B cell (primary cell): Measurements from ENCODE around the gene AFF1. TPM values are rescaled to one million over a fixed set of nuclear protein-coding genes. Genes with fewer than 3 reads are reported as not detected.

Experiments used
- ATAC-seq: fragments of 200-7000 bp; cut with Tn5 transposase; one replicate; pipeline ENCODE4 v1.10.0; 2021; ENCODE audit warnings: low read depth, mild to moderate bottlenecking, moderate number of reproducible peaks, moderate library complexity
- CTCF ChIA-PET: fragments of 350-600 bp; sonication (Branson Sonifier 250); formaldehyde crosslinking; loops from one replicate; lab custom pipeline; 2021; ENCODE audit warnings: antibody characterized with exemption, inconsistent platforms; lab: Charles Lee
- POLR2A ChIA-PET: fragments of 350-600 bp; sonication (Branson Sonifier 250); formaldehyde crosslinking; loops from one replicate; lab custom pipeline; 2021; ENCODE audit warnings: antibody characterized with exemption; lab: Charles Lee
- DNase-seq: peaks from one replicate; pipeline ENCODE4 v3.0.0; 2013
- H2AFZ ChIP-seq: 2 replicates; pipeline ENCODE4 v1.6.1; 2012; ENCODE audit warnings: mild to moderate bottlenecking, low read depth, low read length; ENCODE audit not compliant: insufficient read depth, poor library complexity, severe bottlenecking
- H3K27ac ChIP-seq, 2 donors: 1 replicate in 1 of 2; 2 replicates in 1 of 2; pipeline ENCODE4 v1.5.1; 2012 to 2013; ENCODE audit warnings: low read length in 2 of 2, mild to moderate bottlenecking in 2 of 2, moderate library complexity in 1 of 2
- H3K27me3 ChIP-seq, 4 experiments: fragments of 200-600 bp in 1 of 4; sonication (generic) in 1 of 4; replicated peaks in 1 of 4; 1 replicate in 2 of 4; 2 replicates in 2 of 4; pipeline versions ENCODE4 v1.6.1 to v1.7.0; 2013 to 2016; ENCODE audit warnings: low read length in 3 of 4, mild to moderate bottlenecking in 2 of 4, mixed read lengths in 1 of 4, moderate library complexity in 1 of 4; ENCODE audit not compliant: insufficient read depth in 4 of 4, control insufficient read depth in 3 of 4; ENCODE audit errors: control extremely low read depth in 1 of 4
- H3K36me3 ChIP-seq, 2 experiments: replicated peaks in 1 of 2; 1 replicate in 1 of 2; 2 replicates in 1 of 2; pipeline versions ENCODE4 v1.6.1 to v1.7.1; 2013; ENCODE audit warnings: low read length in 1 of 2; ENCODE audit not compliant: insufficient read depth in 2 of 2, control insufficient read depth in 1 of 2; ENCODE audit errors: control extremely low read depth in 1 of 2, extremely low read depth in 1 of 2
- H3K4me1 ChIP-seq, 2 donors: fragments of 200-600 bp in 1 of 2; sonication (generic) in 1 of 2; 1 replicate in 1 of 2; 2 replicates in 1 of 2; pipeline versions ENCODE4 v1.5.1 to v1.6.1; 2013 to 2017; ENCODE audit warnings: low read length in 2 of 2; ENCODE audit not compliant: control insufficient read depth in 2 of 2, insufficient read depth in 2 of 2
- H3K4me2 ChIP-seq: replicated peaks from 2 replicates; pipeline ENCODE3; 2012; ENCODE audit warnings: mild to moderate bottlenecking, low read depth, low read length; ENCODE audit not compliant: poor library complexity, severe bottlenecking
- H3K4me3 ChIP-seq, 5 experiments: fragments of 200-600 bp in 1 of 5; sonication (generic) in 1 of 5; 1 replicate in 3 of 5; 2 replicates in 2 of 5; pipeline versions ENCODE4 v1.5.1 to v1.7.0; 2011 to 2016; ENCODE audit warnings: low read length in 4 of 5, mild to moderate bottlenecking in 4 of 5, low read depth in 2 of 5, control low read depth in 1 of 5, moderate library complexity in 1 of 5; ENCODE audit not compliant: insufficient read depth in 1 of 5; ENCODE audit errors: control extremely low read depth in 1 of 5, extremely low read depth in 1 of 5
- H3K79me2 ChIP-seq: fragments of 200-600 bp; sonication (generic); one replicate; pipeline ENCODE4 v1.6.0; 2016; ENCODE audit warnings: low read length; ENCODE audit not compliant: control insufficient read depth, insufficient read depth
- H3K9ac ChIP-seq: fragments of 200-600 bp; sonication (generic); 2 replicates; pipeline ENCODE4 v1.6.1; 2017; ENCODE audit warnings: mild to moderate bottlenecking, low read length, moderate library complexity
- H3K9me3 ChIP-seq, 3 donors: one replicate each; pipeline versions ENCODE4 v1.6.1 to v1.7.1; 2013; ENCODE audit warnings: low read length in 2 of 3; ENCODE audit not compliant: control insufficient read depth in 2 of 3, insufficient read depth in 1 of 3; ENCODE audit errors: control extremely low read depth in 1 of 3
- H4K20me1 ChIP-seq: 2 replicates; pipeline ENCODE4 v1.6.0; 2012; ENCODE audit warnings: mild to moderate bottlenecking, low read length; ENCODE audit not compliant: insufficient read depth, control insufficient read depth, poor library complexity, severe bottlenecking
- H3K27ac Mint-ChIP-seq: one replicate; pipeline ENCODE4 v1.8.0; 2021; ENCODE audit warnings: mixed read lengths
- H3K27me3 Mint-ChIP-seq: one replicate; pipeline ENCODE4 v1.8.0; 2021; ENCODE audit warnings: mixed read lengths
- H3K4me1 Mint-ChIP-seq: one replicate; pipeline ENCODE4 v1.8.0; 2021; ENCODE audit warnings: mixed read lengths
- H3K4me3 Mint-ChIP-seq: one replicate; pipeline ENCODE4 v1.8.0; 2021; ENCODE audit warnings: mixed read lengths
- H3K9me3 Mint-ChIP-seq: one replicate; pipeline ENCODE4 v1.8.0; 2022; ENCODE audit warnings: mixed read lengths; ENCODE audit not compliant: insufficient read depth
- CTCF ChIP-seq: fragments of 200-600 bp; IDR thresholded peaks from one replicate; pipeline ENCODE4 v1.8.0; 2022; ENCODE audit warnings: antibody characterized with exemption, mild to moderate bottlenecking
- EZH2 ChIP-seq: IDR thresholded peaks from 2 replicates; pipeline ENCODE4 v1.6.1; 2012; ENCODE audit warnings: borderline replicate concordance, low read depth, mild to moderate bottlenecking, moderate library complexity, low read length; ENCODE audit not compliant: insufficient read depth, poor library complexity, severe bottlenecking
- WGBS: methylation state at CpG from one replicate; pipeline ENCODE4 v1.1.5; 2013; ENCODE audit warnings: missing lambda C conversion rate; ENCODE audit not compliant: insufficient coverage; 5-methylcytosine and 5-hydroxymethylcytosine counted together
- intact Hi-C: fragments of 100-400 bp; cut with micrococcal nuclease; formaldehyde crosslinking; loops from one replicate; pipeline ENCODE4 v1.10.0; 2022
- polyA plus RNA-seq: library from polyadenylated mRNA; depleted of rRNA; stranded (reverse); fragments of >200 nt; gene quantifications from 2 replicates; pipeline ENCODE4 v1.2.3, GENCODE V29; 2012
- total RNA-seq, 2 donors: library from RNA; stranded (reverse); fragments of 120-200 nt in 1 of 2; gene quantifications; 1 replicate in 1 of 2; 2 replicates in 1 of 2; pipeline versions ENCODE4 v1.2.3 to v1.2.4, GENCODE V29; 2013 to 2022

Gene AFF1
- total and polyA plus RNA-seq, 2 donors (not counting 1 experiment from before 2014, with no cell fraction given) = 15.3 to 135 TPM

- Histone ChIP-seq H3K27me3 (no peaks in the 10 kb centered on the region), H3K79me2 (peaks cover 6% of the 10 kb centered on the region), H3K36me3 (no peaks in the 10 kb centered on the region), H3K4me2 (no peak overlapping the region), H3K27ac (no peak overlapping the region), H2AFZ (no peak overlapping the region), H3K9ac (no peak overlapping the region), H3K9me3 (peaks cover 0 to 6% (median 0%) of the 10 kb centered on the region in 3 donors), H4K20me1 (no peaks in the 10 kb centered on the region), H3K4me3 (no peak overlapping the region), H3K4me1 (no peaks in the 10 kb centered on the region)
- ATAC-seq = no peak
- POLR2A ChIA-PET = no interaction called here
- intact Hi-C loops = no loop called here
- Mint-ChIP-seq H3K27ac (no peak overlapping the region), H3K4me3 (no peak overlapping the region), H3K9me3 (no peaks in the 10 kb centered on the region), H3K27me3 (no peaks in the 10 kb centered on the region), H3K4me1 (peaks cover 3% of the 10 kb centered on the region)
- TF ChIP-seq CTCF (no peak), EZH2 (no peak)
- CTCF ChIA-PET = interaction anchor here (1.6 to 1.8 kb wide), 2 partner anchors 37 to 47 kb away, joined by 5 read pairs; no protein-coding TSS in a partner anchor
- no peak for DNase-seq
- WGBS = no CpG with 5 or more reads among the region's 2 CpGs
Measured at GRCh38 chr4:87188048-87188447, 253.2 kb downstream of the AFF1 start.

GRCh38 chr4:87188932-87189331, 254.1 kb downstream of the AFF1 start:
- H3K27me3 Mint-ChIP-seq = no peaks in the 10 kb centered on the region
- Histone ChIP-seq H3K9ac (no peak overlapping the region), H3K4me1 (no peaks in the 10 kb centered on the region), H3K4me3 (no peak overlapping the region), H3K27ac (no peak overlapping the region), H3K4me2 (no peak overlapping the region), H4K20me1 (no peaks in the 10 kb centered on the region), H2AFZ (no peak overlapping the region), H3K9me3 (peaks cover 0 to 6% (median 0%) of the 10 kb centered on the region in 3 donors), H3K79me2 (peaks cover 6% of the 10 kb centered on the region), H3K36me3 (no peaks in the 10 kb centered on the region), H3K27me3 (no peaks in the 10 kb centered on the region)
- TF ChIP-seq EZH2 (no peak), CTCF (no peak)
- intact Hi-C loops = no loop called here
- ATAC-seq (no peak), DNase-seq (no peak)
- no peaks in the 10 kb centered on the region for H3K9me3 Mint-ChIP-seq
- ChIA-PET POLR2A (no interaction called here), CTCF (interaction anchor here (1.3 to 1.8 kb wide), 2 partner anchors 38 to 46 kb away, joined by 3 to 5 read pairs; no protein-coding TSS in a partner anchor)
- H3K27ac Mint-ChIP-seq = no peak overlapping the region
- H3K4me1 Mint-ChIP-seq = peaks cover 3% of the 10 kb centered on the region
- WGBS = 96% methylated on average over 6 of the region's 7 CpGs
- no peak overlapping the region for H3K4me3 Mint-ChIP-seq

Other genes starting within 250 kb of the AFF1 start
- gene SLC10A6, start 85.6 kb upstream of the AFF1 start, total RNA-seq = not detected in 2 replicates
- gene SLC10A6, start 85.6 kb upstream of the AFF1 start, polyA plus RNA-seq = 0.09 TPM in 1 of 2 replicates, not detected in the other
- gene C4orf36, start 42.6 kb upstream of the AFF1 start, total RNA-seq = 0.85 TPM in 1 of 2 replicates, not detected in the other
- 0.24 and 0.36 TPM in 2 replicates for gene C4orf36, start 42.6 kb upstream of the AFF1 start, polyA plus RNA-seq